H9 (cell line): ENCODE results near the gene TMEM239. TPM values are rescaled to one million over a fixed set of nuclear protein-coding genes. Genes with fewer than 3 reads are reported as not detected.
A peak's percentile ranks its signal among the peaks of the same experiment; 100 is the strongest.

ENCODE experiments used
- DNase-seq: peaks from one replicate; pipeline ENCODE4 v3.0.0-alpha.2; 2017
- H2AFZ ChIP-seq: one replicate; pipeline ENCODE4 v1.6.1; 2013; ENCODE audit warnings: mild to moderate bottlenecking, low read length, control low read depth, moderate library complexity
- H2AK5ac ChIP-seq: 2 replicates; pipeline ENCODE4 v1.6.1; 2013; ENCODE audit warnings: low read length, control low read depth, mixed read lengths; ENCODE audit not compliant: insufficient read length
- H2BK120ac ChIP-seq: one replicate; pipeline ENCODE4 v1.6.1; 2013; ENCODE audit warnings: low read depth, mild to moderate bottlenecking, low read length, control low read depth, inconsistent platforms; ENCODE audit not compliant: poor library complexity, severe bottlenecking
- H2BK12ac ChIP-seq: 2 replicates; pipeline ENCODE4 v1.6.1; 2013; ENCODE audit warnings: low read length, control low read depth, mixed read lengths, low read depth; ENCODE audit not compliant: insufficient read length
- H2BK15ac ChIP-seq: 2 replicates; pipeline ENCODE4 v1.6.1; 2013; ENCODE audit warnings: low read depth, low read length, control low read depth
- H2BK20ac ChIP-seq: one replicate; pipeline ENCODE4 v1.6.1; 2013; ENCODE audit warnings: low read depth, mild to moderate bottlenecking, low read length, control low read depth, inconsistent platforms; ENCODE audit not compliant: poor library complexity, severe bottlenecking
- H2BK5ac ChIP-seq: 2 replicates; pipeline ENCODE4 v1.6.1; 2013; ENCODE audit warnings: low read length, control low read depth, mixed read lengths; ENCODE audit not compliant: insufficient read length
- H3K14ac ChIP-seq: 2 replicates; pipeline ENCODE4 v1.6.1; 2013; ENCODE audit warnings: low read length, control low read depth; ENCODE audit not compliant: insufficient read depth
- H3K18ac ChIP-seq: 2 replicates; pipeline ENCODE4 v1.6.1; 2013; ENCODE audit warnings: low read depth, mild to moderate bottlenecking, mixed read lengths, low read length, control low read depth; ENCODE audit not compliant: insufficient read length
- H3K23ac ChIP-seq: 2 replicates; pipeline ENCODE4 v1.6.1; 2013; ENCODE audit warnings: low read length, control low read depth, mixed read lengths, low read depth; ENCODE audit not compliant: insufficient read length
- H3K23me2 ChIP-seq: 2 replicates; pipeline ENCODE4 v1.6.1; 2013; ENCODE audit warnings: low read depth, mild to moderate bottlenecking, mixed read lengths, low read length, control low read depth; ENCODE audit not compliant: insufficient read length, poor library complexity, severe bottlenecking
- H3K27ac ChIP-seq: 2 replicates; pipeline ENCODE4 v1.5.1; 2013; ENCODE audit warnings: low read length, control low read depth, mixed read lengths, low read depth; ENCODE audit not compliant: insufficient read length
- H3K27me3 ChIP-seq: 2 replicates; pipeline ENCODE4 v1.6.1; 2013; ENCODE audit warnings: low read length, control low read depth, inconsistent platforms; ENCODE audit not compliant: insufficient read depth
- H3K4ac ChIP-seq: 2 replicates; pipeline ENCODE4 v1.6.1; 2013; ENCODE audit warnings: low read depth, mild to moderate bottlenecking, control low read depth, inconsistent platforms, low read length, moderate library complexity
- H3K4me1 ChIP-seq: 2 replicates; pipeline ENCODE4 v1.6.1; 2013; ENCODE audit warnings: low read length, control low read depth, inconsistent platforms; ENCODE audit not compliant: insufficient read depth
- H3K4me2 ChIP-seq: 2 replicates; pipeline ENCODE4 v1.6.1; 2013; ENCODE audit warnings: low read length, control low read depth, mixed read lengths; ENCODE audit not compliant: insufficient read length, insufficient read depth
- H3K56ac ChIP-seq: 2 replicates; pipeline ENCODE4 v1.6.1; 2013; ENCODE audit warnings: low read depth, mild to moderate bottlenecking, mixed read lengths, low read length, control low read depth; ENCODE audit not compliant: insufficient read length
- H3K79me1 ChIP-seq: 2 replicates; pipeline ENCODE4 v1.6.1; 2013; ENCODE audit warnings: low read depth, mild to moderate bottlenecking, moderate library complexity, low read length, control low read depth, inconsistent platforms; ENCODE audit not compliant: insufficient read depth, poor library complexity, severe bottlenecking
- H3K79me2 ChIP-seq: 2 replicates; pipeline ENCODE4 v1.6.1; 2013; ENCODE audit warnings: low read length, control low read depth, inconsistent platforms; ENCODE audit not compliant: insufficient read depth
- H3K9ac ChIP-seq: 2 replicates; pipeline ENCODE4 v1.6.1; 2013; ENCODE audit warnings: low read length, control low read depth, mixed read lengths; ENCODE audit not compliant: insufficient read length; ENCODE audit errors: extremely low read depth
- H3K9me3 ChIP-seq: one replicate; pipeline ENCODE4 v1.6.1; 2013; ENCODE audit warnings: low read depth, low read length, inconsistent platforms; ENCODE audit not compliant: control insufficient read depth
- H3T11ph ChIP-seq: one replicate; pipeline ENCODE4 v1.6.1; 2013; ENCODE audit warnings: mild to moderate bottlenecking, low read length, control low read depth, inconsistent platforms
- H4K20me1 ChIP-seq: one replicate; pipeline ENCODE4 v1.6.1; 2013; ENCODE audit not compliant: control insufficient read depth, insufficient read length, insufficient read depth
- H4K5ac ChIP-seq: 2 replicates; pipeline ENCODE4 v1.6.1; 2013; ENCODE audit warnings: low read depth, mild to moderate bottlenecking, mixed read lengths, low read length, control low read depth; ENCODE audit not compliant: insufficient read length
- H4K8ac ChIP-seq: replicated peaks from 2 replicates; pipeline ENCODE4 v1.6.1; 2013; ENCODE audit warnings: low read length, control low read depth, mixed read lengths, low read depth; ENCODE audit not compliant: insufficient read length
- H4K91ac ChIP-seq: 2 replicates; pipeline ENCODE4 v1.6.1; 2013; ENCODE audit warnings: low read depth, mild to moderate bottlenecking, moderate library complexity, mixed read lengths, low read length, control low read depth; ENCODE audit not compliant: insufficient read length
- H3K27ac Mint-ChIP-seq, 3 experiments: 2 replicates in 2 of 3; 3 replicates in 1 of 3; pipeline ENCODE4 v1.8.0; 2020 to 2021; ENCODE audit warnings: mixed read lengths in 3 of 3, mild to moderate bottlenecking in 1 of 3, moderate library complexity in 1 of 3
- H3K27me3 Mint-ChIP-seq: 2 replicates; pipeline ENCODE4 v1.8.0; 2021; ENCODE audit warnings: low read depth, mild to moderate bottlenecking, moderate library complexity, mixed read lengths
- H3K36me3 Mint-ChIP-seq, 3 experiments: 2 replicates in 2 of 3; 3 replicates in 1 of 3; pipeline ENCODE4 v1.8.0; 2020 to 2021; ENCODE audit warnings: low read depth in 3 of 3, mixed read lengths in 3 of 3; ENCODE audit not compliant: insufficient read depth in 1 of 3
- H3K4me1 Mint-ChIP-seq, 2 experiments: 2 replicates each; pipeline ENCODE4 v1.8.0; 2020; ENCODE audit warnings: mixed read lengths in 2 of 2
- H3K4me3 Mint-ChIP-seq, 2 experiments: 2 replicates in 1 of 2; 3 replicates in 1 of 2; pipeline ENCODE4 v1.8.0; 2020 to 2021; ENCODE audit warnings: mild to moderate bottlenecking in 2 of 2, mixed read lengths in 2 of 2, moderate library complexity in 1 of 2
- H3K9me3 Mint-ChIP-seq, 2 experiments: 2 replicates in 1 of 2; 3 replicates in 1 of 2; pipeline ENCODE4 v1.8.0; 2020; ENCODE audit warnings: mild to moderate bottlenecking in 2 of 2, mixed read lengths in 2 of 2, moderate library complexity in 1 of 2
- CTCF ChIP-seq: fragments of 200-600 bp; sonication (generic); conservative IDR thresholded peaks from 3 replicates; pipeline ENCODE4 v1.8.0; 2021; ENCODE audit warnings: antibody characterized with exemption, mild to moderate bottlenecking
- WGBS: extraction: QIAGEN DNeasy Blood & Tissue Kit; methylation state at CpG from one replicate; pipeline ENCODE4 v1.1.7; 2013; ENCODE audit warnings: missing lambda C conversion rate, low lambda C conversion rate, mixed read lengths; ENCODE audit not compliant: insufficient read length; ENCODE audit errors: extremely low coverage; 5-methylcytosine and 5-hydroxymethylcytosine counted together
- total RNA-seq: library from RNA; stranded (reverse); gene quantifications from 2 replicates; pipeline ENCODE4 v1.2.1, GENCODE V29; 2021

TMEM239 gene
- total RNA-seq, 1 experiment from 2014 or later = not detected

GRCh38 chr20:2804041-2804828 lies 11.9 kb upstream of the TMEM239 start:
- no peak overlapping the region for H3T11ph ChIP-seq
- peaks cover 7% of the 10 kb centered on the region for H3K23me2 ChIP-seq
- H2AFZ ChIP-seq = no peak overlapping the region

More at GRCh38 chr20:2804041-2804828, 11.9 kb upstream of the TMEM239 start:
- no peak overlapping the region for H3K4ac ChIP-seq
- no peak overlapping the region for H3K18ac ChIP-seq
- no peaks in the 10 kb centered on the region for H3K79me2 ChIP-seq
- no peak overlapping the region for H4K5ac ChIP-seq
- H4K8ac ChIP-seq = no peak overlapping the region
- no peak overlapping the region for H3K14ac ChIP-seq
- H3K27me3 Mint-ChIP-seq = peaks cover 74% of the 10 kb centered on the region
- H3K23ac ChIP-seq = no peak overlapping the region
- H3K27ac ChIP-seq = no peak overlapping the region
- peak overlapping the region in 1 of 2 experiments; percentile 28; a peak in 2 of 5 replicates for H3K4me3 Mint-ChIP-seq
- H4K91ac ChIP-seq = no peak overlapping the region
- peaks cover 30 to 40% of the 10 kb centered on the region in 2 experiments for H3K4me1 Mint-ChIP-seq
- no peak overlapping the region for H2AK5ac ChIP-seq
- no peak overlapping the region for H2BK20ac ChIP-seq
- peaks cover 42% of the 10 kb centered on the region for H3K27me3 ChIP-seq
- H2BK5ac ChIP-seq = no peak overlapping the region
- no peak overlapping the region for H2BK12ac ChIP-seq
- WGBS = no CpG with 5 or more reads among the region's 16 CpGs
- no peaks in the 10 kb centered on the region for H3K79me1 ChIP-seq
- H3K56ac ChIP-seq = no peak overlapping the region
- H3K9me3 ChIP-seq = no peaks in the 10 kb centered on the region
- TF ChIP-seq CTCF = no peak
- H2BK120ac ChIP-seq = no peak overlapping the region
- peaks cover 0 to 8% (median 1%) of the 10 kb centered on the region in 3 experiments; a peak in 2 of 7 replicates for H3K36me3 Mint-ChIP-seq
- H3K4me2 ChIP-seq = peak overlapping the region; percentile 63
- H3K9ac ChIP-seq = no peak overlapping the region
- no peak overlapping the region for H3K27ac Mint-ChIP-seq
- H3K9me3 Mint-ChIP-seq = peaks cover 3 to 5% of the 10 kb centered on the region in 2 experiments; a peak in 3 of 5 replicates
- no peak overlapping the region for H2BK15ac ChIP-seq
- H3K4me1 ChIP-seq = peaks cover 7% of the 10 kb centered on the region; the same call in 1 of the 2 replicates
- DNase-seq = no peak
- no peaks in the 10 kb centered on the region for H4K20me1 ChIP-seq
